ENCODE measurements around the gene FOXP1. TPM values are rescaled to one million over a fixed set of nuclear protein-coding genes. Genes with fewer than 3 reads are reported as not detected.

The FOXP1 gene
- total and polyA plus RNA-seq, 8 donors: 95.1 to 143 (median 123) TPM

DNA sequence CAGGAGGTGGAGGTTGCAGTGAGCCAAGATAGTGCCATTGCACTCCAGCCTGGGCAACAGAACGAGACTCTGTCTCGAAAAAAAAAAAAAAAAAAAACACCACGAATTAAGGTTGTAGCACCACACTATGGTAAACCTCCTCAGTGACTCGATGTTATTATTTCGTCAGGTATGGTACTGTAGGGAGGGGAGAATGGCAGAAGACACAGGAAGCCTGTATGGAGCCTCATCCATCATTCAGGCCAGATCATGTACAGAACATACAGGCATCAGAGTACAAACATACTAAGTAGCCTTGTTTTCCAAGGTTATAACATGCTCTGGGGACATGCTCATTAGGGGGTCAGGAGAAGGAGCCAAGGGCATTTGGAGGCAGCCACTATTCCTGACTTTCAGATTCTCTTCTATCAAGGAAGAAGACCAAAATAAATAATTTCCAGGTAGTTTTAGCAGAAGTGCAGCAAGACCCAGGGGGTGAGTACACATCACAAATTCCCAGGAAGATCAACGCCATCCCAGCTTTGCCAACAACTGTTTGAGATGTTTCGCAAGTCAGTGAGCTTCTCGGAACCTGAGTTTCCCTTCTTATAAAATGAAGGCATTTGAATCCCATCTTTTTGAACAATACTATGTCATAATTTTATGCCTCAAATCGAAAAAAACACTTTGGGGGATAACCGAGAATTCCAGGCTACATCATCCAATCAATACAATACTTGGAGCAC lies 79.8 kb downstream of the FOXP1 start:
- peaks cover 0 to 7% of the 10 kb centered on the region in 2 donors for H3K4me1 ChIP-seq
- H3K27me3 ChIP-seq: no peaks in the 10 kb centered on the region
- peak overlapping the region in 1 of 2 donors; percentile 25 for H3K27ac ChIP-seq
- ATAC-seq (no peak), DNase-seq (no peak)
- H3K9me3 ChIP-seq: no peaks in the 10 kb centered on the region
- H3K36me3 ChIP-seq: no peaks in the 10 kb centered on the region
- intact Hi-C loops (cut with DNase I): no loop called here
- H3K4me3 ChIP-seq: no peak overlapping the region
- TF ChIP-seq, protein P1, sequence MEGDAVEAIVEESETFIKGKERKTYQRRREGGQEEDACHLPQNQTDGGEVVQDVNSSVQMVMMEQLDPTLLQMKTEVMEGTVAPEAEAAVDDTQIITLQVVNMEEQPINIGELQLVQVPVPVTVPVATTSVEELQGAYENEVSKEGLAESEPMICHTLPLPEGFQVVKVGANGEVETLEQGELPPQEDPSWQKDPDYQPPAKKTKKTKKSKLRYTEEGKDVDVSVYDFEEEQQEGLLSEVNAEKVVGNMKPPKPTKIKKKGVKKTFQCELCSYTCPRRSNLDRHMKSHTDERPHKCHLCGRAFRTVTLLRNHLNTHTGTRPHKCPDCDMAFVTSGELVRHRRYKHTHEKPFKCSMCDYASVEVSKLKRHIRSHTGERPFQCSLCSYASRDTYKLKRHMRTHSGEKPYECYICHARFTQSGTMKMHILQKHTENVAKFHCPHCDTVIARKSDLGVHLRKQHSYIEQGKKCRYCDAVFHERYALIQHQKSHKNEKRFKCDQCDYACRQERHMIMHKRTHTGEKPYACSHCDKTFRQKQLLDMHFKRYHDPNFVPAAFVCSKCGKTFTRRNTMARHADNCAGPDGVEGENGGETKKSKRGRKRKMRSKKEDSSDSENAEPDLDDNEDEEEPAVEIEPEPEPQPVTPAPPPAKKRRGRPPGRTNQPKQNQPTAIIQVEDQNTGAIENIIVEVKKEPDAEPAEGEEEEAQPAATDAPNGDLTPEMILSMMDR (IDR thresholded peaks at IDR 0.05): no peak

DNA sequence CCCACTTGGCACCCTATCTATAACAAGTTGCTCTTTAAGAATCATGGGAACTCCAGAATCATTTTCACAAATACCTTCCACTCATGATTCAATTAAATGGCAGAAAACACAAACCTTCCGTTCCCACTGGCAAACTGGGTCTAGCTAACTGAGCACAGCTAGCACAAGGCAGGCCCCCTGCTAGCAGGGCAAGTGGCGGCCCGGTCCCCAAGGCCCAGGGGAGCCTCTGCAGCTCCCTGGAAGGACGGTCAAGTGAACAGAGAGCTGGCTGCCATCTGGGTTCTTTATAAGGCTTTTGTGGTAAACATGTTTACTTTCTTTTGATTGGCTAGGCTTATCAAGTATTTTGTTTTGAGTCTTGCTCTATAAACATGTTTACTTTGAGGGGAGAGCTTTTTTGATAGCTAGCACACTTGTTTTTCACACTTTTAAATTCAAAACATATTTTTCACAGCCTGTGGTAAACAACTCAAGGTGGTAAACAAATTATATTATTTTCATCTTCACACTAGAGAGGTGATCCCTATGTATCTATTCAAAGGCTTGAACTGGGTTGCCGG lies 81.4 kb downstream of the FOXP1 start:
- no peaks in the 10 kb centered on the region for H3K36me3 ChIP-seq
- intact Hi-C loops (cut with DNase I): no loop called here
- no peaks in the 10 kb centered on the region for H3K27me3 ChIP-seq
- DNase-seq (peak in 1 of 4 donors; percentile 59), ATAC-seq (no peak)
- H3K4me3 ChIP-seq: no peak overlapping the region
- H3K9me3 ChIP-seq: no peaks in the 10 kb centered on the region
- no peak overlapping the region for H3K27ac ChIP-seq
- TF ChIP-seq, protein P1 (IDR thresholded peaks at IDR 0.05): no peak
- peaks cover 0 to 10% of the 10 kb centered on the region in 2 donors for H3K4me1 ChIP-seq

DNA sequence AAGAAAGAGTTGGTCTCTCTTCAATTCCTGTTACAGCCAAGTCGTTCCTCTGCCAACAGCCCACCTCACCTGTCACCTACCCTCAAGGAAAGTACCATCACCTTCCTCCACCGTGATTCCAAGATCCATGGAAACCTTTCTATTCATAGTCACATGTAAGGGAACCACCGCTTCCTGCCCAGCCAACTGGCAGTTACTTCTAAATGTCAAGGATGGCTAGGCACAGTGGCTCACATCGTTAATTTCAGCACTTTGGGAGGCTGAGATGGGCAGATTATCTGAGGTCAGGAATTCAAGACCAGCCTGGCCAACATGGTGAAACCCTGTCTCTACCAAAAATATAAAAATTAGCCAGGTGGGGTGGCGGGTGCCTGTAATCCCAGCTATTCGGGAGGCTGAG lies 82.8 kb downstream of the FOXP1 start:
- Histone ChIP-seq H3K36me3 (no peaks in the 10 kb centered on the region), H3K27me3 (no peaks in the 10 kb centered on the region), H3K4me1 (peaks cover 0 to 24% of the 10 kb centered on the region in 2 donors), H3K9me3 (no peaks in the 10 kb centered on the region), H3K27ac (no peak overlapping the region), H3K4me3 (no peak overlapping the region)
- intact Hi-C loops (cut with DNase I): no loop called here
- TF ChIP-seq, protein P1 (IDR thresholded peaks at IDR 0.05): no peak
- DNase-seq (no peak), ATAC-seq (no peak)

DNA sequence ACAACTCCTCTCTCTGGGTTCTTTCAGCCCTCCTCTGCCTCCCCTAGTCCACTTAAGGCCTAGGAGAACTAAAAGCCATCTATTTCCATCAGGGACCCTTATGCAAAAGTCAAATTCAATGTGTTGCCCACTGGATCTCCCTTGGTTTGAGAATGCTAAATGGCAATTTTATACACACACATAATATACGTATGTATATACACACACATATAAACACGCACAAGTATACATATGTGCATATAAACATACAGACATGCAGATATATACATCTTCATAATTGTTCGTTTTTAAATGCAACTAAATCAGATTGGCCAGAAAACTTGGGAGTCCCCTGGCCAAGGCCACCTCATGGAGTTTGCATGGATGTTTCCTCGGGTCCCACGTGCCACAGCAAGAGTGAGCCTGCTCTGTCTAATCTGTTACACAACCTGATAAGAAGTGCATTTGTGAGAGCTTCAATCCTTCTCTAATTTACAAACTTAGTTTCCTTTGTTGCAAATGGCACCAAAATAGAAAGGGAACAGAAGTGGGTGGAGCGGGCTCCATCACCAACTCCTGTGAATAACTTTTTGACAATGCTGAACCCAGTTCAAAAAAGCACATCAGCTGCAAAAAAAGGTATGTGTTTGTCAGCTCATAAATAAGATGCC lies 84.2 kb downstream of the FOXP1 start:
- no peak for ATAC-seq
- TF ChIP-seq, protein P1 (IDR thresholded peaks at IDR 0.05): no peak
- no peak overlapping the region for H3K4me3 ChIP-seq
- peaks cover 0 to 27% of the 10 kb centered on the region in 2 donors for H3K4me1 ChIP-seq
- no peak for DNase-seq
- no peaks in the 10 kb centered on the region for H3K36me3 ChIP-seq
- no peaks in the 10 kb centered on the region for H3K27me3 ChIP-seq
- H3K27ac ChIP-seq: no peak overlapping the region
- no peaks in the 10 kb centered on the region for H3K9me3 ChIP-seq
- intact Hi-C loops (cut with DNase I): no loop called here

DNA sequence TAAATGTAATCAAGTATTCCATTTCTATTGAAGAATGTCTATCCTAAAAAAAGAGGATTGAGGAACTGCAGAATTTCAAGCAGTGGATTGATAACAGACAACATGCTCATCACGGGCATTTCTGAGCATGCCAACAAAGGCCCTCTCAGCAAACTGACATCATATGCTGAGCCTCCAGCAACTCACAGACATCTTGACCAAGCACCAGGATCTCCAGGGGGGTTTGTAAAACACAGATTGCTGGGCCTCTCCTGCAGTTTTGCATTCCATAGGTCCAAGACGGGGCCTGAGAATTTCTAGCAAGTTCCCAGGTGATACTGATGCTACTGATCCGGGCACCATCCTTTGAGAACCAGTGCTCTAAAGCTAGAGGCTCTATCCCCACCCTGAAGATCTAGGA lies 85.0 kb downstream of the FOXP1 start:
- H3K4me1 ChIP-seq: peaks cover 0 to 28% of the 10 kb centered on the region in 2 donors
- TF ChIP-seq, protein P1 (IDR thresholded peaks at IDR 0.05): no peak
- no peaks in the 10 kb centered on the region for H3K27me3 ChIP-seq
- no peak overlapping the region for H3K4me3 ChIP-seq
- intact Hi-C loops (cut with DNase I): no loop called here
- ATAC-seq (no peak), DNase-seq (no peak)
- no peak overlapping the region for H3K27ac ChIP-seq
- H3K9me3 ChIP-seq: no peaks in the 10 kb centered on the region
- H3K36me3 ChIP-seq: no peaks in the 10 kb centered on the region
